Uterus (tissue), 2 donors: ENCODE results near the gene TNFRSF14.

Source experiments
- CTCF ChIP-seq, 4 experiments: fragments of 200-600 bp in 2 of 4; fragments of 450-650 bp in 2 of 4; sonication (generic) in 2 of 4; IDR thresholded peaks; one replicate each; pipeline ENCODE4 v1.5.1; 2016 to 2019; ENCODE audit warnings: antibody characterized with exemption in 4 of 4, mild to moderate bottlenecking in 2 of 4, moderate library complexity in 1 of 4
- POLR2A ChIP-seq, 2 donors: fragments of 450-650 bp; IDR thresholded peaks; one replicate each; pipeline ENCODE4 v1.6.1; 2016; ENCODE audit warnings: antibody characterized with exemption in 2 of 2, mild to moderate bottlenecking in 1 of 2, moderate library complexity in 1 of 2

GRCh38 chr1:2556277-2556677 is at the start of gene TNFRSF14:
- TF ChIP-seq CTCF (IDR thresholded peaks at IDR 0.05) (no peak), POLR2A (IDR thresholded peaks at IDR 0.05) (no peak)
